ENCODE data around the gene EDIL3.
A peak's percentile ranks its signal among the peaks of the same experiment; 100 is the strongest.
"Not testable (repeated sequence)": the region's sequence is repeated elsewhere in the genome, so short reads cannot be mapped to it uniquely, and the experiment has no call there.

EDIL3 gene

DNA sequence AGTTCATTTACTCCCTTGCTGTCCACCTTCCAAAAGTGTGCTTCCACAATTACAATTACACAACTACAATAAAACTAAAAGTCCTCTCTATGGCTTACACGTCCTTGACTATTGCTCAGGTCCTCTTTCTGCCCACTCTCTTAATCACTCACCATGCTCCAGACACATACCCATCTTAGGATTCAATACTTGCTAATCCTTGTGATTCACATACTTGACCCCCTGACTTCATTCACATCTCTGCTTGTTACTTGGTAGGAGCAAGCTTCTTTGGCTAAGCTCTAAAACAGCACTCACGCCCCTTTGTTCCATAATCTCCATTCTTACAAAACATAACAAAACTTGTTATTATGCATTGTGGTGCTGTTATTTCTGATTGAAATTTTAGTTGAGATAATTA, 215.8 kb downstream of the EDIL3 start:
- DNase-seq (ENCODE audit: low spot score) = no peak

DNA sequence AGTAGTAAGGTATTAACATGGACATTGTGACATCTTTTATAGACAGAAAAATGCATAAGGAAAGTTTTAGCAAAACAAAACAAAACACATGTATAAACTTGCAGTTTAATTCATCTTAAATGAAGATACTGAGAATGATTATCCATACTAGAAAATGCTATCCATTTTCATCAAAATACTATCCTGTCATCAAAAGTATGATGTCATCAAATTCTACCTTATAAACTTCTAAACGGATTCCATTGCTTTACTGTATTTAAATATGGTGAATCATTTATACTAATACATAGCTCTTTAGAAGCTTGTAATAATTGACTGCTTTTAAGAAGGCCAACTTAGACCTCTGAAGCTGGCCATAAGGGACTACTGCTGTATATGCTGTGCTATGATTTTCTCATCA, 221.0 kb downstream of the EDIL3 start:
- no peak for DNase-seq (ENCODE audit: low spot score)

DNA sequence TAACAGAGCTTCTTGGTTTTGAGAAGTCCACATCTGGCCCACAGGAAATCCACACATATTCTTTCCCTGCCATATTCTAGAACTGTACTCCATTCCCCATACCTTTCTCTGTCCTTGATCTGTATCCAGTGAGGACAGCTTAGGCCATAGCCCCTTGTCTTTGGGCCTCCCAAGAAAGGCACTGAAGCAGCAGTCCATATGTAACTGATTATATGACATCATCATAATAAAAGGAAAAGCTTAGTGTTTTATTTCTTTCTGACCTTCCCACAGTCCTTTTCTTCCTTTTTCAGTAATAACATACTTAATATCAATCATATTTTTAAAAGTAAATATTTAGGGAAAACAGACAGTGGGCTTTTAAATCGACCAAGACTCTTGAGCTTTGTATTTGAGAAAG, 222.0 kb downstream of the EDIL3 start:
- no peak for DNase-seq (ENCODE audit: low spot score)

DNA sequence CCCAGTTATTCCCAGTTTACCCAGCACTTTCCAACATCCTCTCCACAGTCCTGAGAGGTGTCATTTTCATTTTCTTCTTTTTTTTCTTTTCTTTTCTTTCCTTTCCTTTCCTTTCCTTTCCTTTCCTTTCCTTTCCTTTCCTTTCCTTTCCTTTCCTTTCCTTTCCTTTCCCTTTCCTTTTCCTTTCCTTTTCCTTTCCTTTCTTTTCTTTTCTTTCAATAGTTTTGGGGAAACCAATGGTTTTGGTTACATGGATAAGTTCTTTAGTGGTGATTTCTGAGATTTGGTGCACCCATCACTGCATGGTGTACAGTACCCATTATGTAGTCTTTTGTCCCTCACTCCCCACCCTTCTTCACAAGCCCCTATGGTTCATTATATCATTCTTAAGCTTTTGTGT, 224.0 kb downstream of the EDIL3 start:
- DNase-seq (ENCODE audit: low spot score) = not testable (repeated sequence)

DNA sequence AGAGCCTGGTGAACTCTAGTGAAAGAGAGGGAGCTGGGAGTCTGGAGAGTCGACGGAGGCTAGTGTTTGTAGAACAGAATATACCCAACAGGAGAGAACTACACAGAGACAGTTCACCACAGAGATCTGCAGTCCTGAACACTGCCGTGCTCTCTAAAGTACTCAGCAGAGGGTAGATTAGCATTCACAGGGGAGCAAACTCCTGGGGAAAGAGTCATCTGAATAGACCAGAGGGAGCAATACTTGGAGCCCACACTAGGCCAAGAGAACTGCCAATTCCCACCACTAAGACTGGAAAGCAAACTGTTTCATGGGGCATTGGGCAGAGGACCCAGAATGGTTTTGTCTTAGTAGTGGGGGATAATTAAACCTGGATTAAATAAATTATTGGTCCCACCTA, 235.6 kb downstream of the EDIL3 start:
- DNase-seq (ENCODE audit: low spot score) = no peak

DNA sequence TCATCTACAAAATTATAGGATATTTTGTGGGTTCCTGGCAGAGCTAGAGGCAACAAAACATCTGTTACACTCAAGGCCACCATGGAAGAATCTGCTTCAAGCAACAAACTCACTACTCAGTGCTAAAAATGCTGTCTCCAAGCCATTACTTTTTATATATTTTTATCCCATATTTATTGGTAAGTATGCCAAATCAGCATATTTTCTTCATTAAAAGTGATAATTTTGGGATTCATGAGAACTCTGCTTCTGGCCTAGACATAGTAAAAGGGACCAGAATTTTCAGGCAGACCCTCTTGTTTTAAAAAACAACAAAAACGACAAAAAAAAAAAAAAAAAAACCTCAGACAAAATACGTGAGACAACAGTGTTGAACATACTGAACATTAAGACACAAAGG, 236.0 kb downstream of the EDIL3 start:
- no peak for DNase-seq (ENCODE audit: low spot score)

DNA sequence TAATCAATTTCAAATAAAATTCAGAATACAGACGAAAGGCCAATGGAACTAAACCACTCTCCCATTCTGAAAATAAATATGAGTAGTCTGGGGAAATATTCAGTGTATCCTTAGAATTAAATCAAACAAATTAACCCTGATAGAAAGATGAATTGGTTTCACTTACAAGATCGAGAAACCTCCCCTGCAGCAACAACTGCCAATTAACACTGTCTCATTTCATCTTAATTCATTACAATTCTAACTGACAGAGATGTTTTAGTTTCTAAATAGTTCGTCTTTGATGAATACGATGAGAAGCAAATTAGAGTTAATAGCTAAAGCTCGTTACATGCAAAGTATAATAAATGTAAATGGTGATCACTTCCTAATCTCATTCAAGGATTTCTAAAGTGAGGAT, 247.1 kb downstream of the EDIL3 start:
- DNase-seq (ENCODE audit: low spot score) = no peak

DNA sequence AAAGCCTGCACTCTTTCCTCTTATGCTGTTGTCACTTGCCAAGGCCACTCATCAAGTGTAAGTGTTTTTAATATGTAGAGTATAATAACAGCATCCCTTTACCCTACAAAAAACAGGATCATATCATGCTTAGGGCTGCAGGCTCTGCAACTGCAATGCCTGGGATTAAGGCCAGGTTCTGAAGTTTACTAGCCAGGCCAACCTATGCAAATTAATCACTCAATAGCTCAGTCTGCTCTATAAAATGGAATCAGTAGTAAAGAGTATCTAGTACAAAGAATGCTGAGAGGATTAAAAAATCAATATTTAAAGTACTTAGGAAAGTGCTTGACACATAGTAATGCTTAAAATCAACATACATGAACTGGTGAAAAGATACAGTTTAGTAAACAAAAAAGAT, 253.3 kb downstream of the EDIL3 start:
- no peak for DNase-seq (ENCODE audit: low spot score)

DNA sequence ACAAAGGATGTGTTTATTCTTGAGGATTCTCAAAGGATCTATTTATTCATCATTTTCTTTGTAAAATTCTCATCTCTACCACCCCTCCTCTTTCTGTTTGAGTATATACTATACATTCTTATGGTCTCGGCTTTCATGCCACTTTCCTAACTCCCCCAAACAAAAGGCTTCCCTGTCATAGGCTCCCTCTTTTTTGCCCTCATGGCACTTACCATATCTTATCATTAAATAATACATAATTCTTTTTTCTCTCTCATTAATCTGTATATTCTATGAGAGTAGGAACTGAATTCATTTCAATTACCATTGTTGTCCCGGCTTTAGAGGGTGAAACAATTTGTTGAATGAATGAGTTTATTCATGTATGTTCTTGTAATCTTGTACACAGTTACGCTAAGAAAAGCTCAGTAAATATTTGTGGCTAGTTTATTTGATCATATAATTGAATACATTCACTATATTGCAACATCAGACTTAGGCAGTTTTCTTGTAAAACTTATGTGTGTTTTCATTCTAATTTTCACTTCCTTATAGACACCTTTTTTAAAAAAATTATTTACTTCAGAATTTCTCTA, 254.6 kb downstream of the EDIL3 start:
- no peak for DNase-seq (ENCODE audit: low spot score)

DNA sequence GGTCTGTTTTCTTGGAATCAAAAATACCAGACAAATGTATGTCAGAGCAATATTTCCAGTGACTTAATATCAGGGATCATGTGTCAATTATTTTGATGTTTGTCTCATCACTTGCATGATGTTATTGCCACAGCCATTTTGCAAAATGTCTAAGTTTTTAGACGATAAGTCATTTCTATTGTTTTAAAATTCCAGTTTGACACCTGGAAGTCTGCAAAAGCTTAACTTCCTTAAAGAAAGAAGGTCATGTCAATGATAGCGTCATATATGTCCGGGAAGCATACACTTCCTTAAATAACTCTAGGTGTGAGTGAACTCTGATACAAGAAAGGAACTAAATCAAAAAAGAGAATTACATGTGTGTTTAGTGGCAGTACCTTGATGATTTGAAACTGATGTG, 259.5 kb downstream of the EDIL3 start:
- no peak for DNase-seq (ENCODE audit: low spot score)

DNA sequence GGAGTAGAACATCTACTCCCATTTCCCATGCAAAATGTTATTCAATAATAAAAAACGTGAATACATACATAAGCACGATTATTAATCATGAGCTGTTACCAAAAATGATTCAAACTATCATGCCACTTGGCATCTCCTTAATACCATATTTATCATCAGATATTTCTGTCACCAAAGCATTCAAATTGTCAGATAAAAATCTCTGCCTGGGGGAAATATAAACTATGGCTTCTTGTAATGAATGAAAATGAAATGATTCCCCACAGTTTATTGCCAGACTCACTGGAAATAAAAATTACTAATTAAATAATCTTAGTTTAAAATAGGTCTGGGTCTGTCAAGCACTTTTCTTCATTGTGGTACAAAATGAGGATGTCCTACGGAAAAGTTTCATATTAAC, 265.4 kb downstream of the EDIL3 start:
- no peak for DNase-seq (ENCODE audit: low spot score)

DNA sequence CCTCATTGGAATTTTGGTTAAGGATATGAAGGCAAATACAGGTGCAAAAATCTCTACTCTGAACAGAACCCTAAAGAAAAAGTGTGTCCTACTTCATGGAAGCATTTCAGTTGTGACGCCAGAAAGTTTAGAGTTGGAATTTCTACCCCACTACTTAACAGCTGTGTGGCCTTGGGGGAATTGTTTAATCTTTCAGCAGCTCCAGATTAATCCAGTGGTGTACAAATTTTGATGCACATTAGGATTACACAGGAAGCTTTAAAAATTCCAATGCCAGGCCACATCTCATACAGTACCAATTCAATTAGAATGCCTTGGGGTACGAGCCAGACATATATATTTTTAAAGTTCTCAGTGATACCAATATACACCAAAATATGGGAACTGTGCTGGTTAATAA, 266.1 kb downstream of the EDIL3 start:
- DNase-seq (ENCODE audit: low spot score) = no peak

DNA sequence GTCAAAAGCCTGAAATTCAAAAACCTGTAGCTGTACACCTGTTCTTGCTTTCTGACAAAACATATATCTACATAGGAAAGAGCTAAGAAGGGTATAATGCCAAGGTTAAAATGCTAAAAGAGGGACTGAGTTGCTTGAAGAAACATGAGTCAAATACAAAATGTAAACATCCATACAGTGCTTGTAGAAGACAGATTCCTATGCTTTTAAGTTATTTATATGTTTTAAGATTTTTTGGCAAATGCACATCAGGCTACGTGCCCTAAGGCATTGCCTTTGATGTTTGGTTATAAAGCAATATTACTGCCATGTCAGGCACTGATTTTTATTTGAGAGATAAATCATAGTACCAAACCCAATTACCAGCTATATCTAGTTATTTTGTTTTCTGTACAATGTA, 269.0 kb downstream of the EDIL3 start:
- DNase-seq (ENCODE audit: low spot score) = no peak

DNA sequence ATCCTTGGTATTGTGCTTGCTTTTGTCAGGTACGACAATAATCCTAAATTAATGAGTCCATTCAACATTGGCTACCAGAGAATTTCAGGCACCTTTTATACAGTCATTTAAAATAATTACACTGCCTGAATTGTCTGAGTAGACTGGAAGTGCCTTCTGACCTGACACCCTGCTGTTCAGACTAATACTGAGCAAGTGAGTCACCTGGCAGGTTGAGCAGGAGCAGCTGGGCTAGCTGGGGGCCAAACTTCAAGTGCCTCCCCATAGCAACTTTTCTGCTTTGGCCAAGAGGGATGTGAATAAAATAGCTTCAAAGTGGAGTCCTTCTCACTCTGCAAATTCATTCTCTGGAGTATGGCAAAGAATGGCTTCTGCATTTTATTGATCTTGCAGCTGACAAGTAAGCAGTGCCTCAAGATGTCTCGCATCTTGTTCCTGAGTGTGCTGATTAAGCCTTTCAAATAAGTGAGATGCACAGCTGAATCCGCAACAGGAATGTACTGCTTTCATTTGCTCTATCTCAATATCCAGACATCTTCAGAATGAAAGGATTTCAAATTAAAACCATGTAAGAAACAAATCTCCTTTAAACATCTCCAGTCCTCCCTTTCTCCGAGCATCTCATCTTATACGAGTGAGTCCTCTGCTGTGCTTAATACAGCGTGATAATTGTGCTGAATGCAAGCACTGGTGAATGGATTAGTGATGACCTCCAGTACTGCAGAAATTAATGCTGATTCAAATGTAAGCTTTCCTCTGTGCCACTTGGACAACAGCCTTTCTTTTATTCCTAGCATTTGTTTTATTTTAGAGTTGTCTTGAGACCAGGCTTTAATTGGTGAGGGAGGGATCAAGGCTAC, 271.2 kb downstream of the EDIL3 start:
- DNase-seq (ENCODE audit: low spot score) = no peak

DNA sequence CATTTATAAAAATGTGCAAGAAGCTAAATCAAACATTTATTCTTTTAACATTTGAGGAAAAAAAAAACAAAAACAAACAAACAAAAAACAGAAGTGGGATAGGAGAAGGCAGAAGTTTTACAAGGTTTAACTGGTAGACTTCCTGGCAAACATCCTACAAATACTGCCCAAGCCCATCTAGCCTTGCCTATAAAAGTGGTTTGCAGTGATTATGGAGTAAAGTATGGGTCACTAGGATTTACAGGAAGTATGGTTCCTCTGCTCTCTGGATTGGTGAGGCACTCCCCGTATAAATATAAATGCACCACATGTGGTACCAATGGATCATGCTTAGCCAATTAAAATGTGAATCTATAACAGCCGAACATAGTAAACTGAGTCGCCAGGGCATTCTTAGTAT, 291.9 kb downstream of the EDIL3 start:
- DNase-seq (ENCODE audit: low spot score) = no peak

DNA sequence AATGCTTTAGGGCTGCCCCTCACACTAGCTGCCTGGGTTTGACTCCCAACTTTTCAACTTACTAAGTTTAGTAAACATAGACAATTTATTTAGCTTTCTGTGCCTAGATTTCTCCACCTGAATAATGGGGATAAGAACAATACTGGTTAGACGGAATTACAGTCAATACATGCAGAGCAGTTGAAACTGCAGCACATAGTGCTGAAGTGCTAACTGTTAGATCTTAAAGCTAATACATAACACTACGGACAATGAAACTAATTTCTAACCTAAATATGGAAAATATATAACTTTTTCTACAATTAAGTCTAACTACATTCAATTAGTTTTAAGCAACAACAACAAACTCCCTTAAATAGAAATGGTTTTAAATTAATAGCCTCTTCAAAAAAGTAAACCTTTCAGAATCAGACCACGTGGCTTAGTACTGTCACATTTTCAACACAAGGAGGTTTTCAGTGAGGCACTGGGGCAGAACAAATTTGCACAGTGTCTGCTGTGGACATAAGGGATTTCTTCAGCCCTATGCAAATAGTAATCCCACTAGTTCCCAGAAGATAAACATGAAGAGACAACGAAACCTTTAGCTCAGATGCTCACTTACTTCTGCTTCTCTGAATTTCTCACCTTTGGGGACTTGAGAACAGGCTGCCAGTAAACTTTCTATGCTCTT, 293.4 kb downstream of the EDIL3 start:
- DNase-seq (ENCODE audit: low spot score) = no peak

DNA sequence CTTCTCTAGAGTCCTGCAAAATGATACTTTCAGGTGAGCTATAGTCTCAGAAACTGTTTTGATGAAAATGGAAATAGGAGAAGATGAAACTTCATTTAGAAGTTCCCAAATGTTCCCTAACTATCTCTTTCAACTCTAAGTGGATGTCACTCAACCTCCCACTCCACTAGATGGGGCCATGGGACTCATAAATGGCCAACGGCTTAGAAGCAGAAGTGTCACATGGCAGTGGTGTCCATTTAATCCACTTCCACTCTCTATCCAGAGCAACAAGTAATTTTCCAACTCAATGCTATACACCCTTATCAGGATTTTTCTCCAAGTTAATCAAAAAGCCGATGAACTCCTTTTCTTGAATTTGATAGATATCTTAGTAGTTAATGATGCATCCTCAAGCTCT, 295.7 kb downstream of the EDIL3 start:
- DNase-seq (ENCODE audit: low spot score) = peak; percentile 34

DNA sequence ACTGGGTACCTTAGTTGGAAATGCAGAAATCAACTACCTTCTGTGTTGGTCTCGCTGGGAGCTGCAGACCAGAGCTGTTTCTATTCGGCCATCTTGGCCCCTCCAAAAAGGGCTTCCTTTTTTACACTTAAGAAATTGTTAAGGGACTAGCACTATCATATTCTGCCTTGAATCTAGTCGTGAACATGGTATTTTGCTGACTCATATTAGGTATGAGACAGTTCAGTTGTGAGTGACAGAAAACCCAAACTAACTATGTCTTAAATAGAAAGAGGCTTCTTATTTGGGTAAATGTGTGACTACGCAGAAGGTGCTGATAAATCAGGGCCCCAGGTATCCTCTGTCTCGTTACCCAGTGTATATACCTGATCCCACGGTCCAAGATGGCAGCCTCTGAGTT, 298.2 kb downstream of the EDIL3 start:
- DNase-seq (ENCODE audit: low spot score) = no peak

DNA sequence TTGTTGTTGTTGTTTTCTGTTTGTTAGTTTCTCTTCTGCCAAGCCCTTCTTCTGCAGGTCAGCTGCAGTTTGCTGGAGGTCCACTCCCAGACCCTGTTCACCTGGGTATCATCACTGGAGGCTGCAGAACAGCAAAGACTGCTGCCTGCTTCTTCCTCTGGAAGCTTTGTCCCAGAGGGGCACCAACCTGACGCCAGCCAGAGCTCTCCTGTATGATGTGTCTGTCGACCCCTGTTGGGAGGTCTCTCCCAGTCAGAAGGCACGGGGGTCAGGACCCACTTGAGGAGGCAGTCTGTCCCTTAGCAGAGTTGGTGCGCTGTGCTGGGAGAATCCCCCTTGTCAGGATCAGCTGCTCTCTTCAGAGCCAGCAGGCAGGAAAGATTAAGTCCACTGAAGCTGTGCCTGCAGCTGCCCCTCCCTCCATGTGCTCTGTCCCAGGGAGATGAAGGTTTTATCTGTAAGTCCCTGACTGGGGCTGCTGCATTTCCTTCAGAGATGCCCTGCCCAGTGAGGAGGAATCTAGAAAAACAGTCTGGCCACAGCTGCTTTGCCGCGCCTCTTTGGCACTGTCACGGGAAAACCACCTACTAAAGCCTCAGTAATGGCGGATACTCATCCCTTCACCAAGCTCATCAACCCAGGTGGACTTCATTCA, 299.2 kb downstream of the EDIL3 start:
- no peak for DNase-seq (ENCODE audit: low spot score)

DNA sequence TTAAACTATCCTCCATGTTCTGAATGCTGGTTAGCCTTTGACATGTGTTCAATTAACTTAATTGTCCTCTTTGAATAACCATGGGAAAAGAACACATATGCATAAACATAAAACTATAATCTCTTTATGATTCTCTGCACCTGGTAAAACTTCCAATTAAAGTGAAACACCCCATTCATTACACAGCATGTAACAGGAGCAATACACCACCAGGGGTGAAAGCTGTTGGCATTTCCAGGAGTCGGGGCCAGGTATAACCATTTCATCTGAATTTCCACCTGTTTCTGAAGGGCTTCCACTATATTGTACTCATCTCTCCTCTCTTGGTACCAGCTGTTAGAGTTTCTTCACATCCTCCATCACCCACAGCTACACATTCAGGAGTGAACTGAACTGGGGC, 303.8 kb downstream of the EDIL3 start:
- DNase-seq (ENCODE audit: low spot score) = no peak

DNA sequence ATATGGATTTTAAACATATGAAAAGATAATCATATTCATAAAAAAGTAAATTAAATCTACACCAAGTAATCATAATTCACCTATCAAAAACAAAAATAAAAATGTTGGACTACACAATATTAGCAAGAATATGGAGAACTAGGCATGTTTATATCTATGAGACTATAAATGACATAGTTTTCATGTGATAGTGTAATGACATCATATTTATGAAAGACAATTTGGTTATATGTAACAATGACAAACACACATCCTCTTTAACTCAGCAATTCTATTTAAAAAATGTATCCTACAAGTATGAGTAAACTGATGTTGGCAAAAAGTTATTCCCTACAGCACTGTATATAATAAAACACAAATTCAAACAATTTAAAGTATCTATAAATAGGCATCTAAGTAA, 312.3 kb downstream of the EDIL3 start:
- DNase-seq (ENCODE audit: low spot score) = no peak

DNA sequence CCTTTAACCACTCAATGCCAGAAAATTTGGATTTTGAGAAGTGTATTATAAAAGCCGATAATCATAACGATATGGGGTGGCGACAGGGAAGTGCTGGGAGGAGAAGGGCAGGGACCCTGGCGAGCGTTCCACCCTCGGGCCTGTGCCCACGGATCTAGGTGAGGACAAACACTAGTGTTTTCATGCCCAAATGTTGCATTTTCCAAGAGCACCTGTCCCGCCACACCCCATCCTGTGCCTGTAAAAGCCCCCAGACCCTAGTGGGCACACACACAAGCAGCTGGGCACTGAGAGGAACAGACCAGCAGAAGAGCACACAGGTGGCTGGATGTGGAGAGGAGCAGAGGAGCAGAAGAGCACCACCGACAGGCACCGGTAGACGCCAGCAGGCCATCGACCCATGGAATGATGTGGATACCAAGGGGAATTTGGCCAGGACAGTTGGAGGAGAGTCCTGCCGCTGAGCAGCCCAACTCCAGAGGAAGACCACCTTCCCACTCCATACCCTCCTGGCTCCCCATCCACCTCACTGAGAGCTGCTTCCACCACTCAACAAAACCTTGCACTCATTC, 315.0 kb downstream of the EDIL3 start:
- no peak for DNase-seq (ENCODE audit: low spot score)

DNA sequence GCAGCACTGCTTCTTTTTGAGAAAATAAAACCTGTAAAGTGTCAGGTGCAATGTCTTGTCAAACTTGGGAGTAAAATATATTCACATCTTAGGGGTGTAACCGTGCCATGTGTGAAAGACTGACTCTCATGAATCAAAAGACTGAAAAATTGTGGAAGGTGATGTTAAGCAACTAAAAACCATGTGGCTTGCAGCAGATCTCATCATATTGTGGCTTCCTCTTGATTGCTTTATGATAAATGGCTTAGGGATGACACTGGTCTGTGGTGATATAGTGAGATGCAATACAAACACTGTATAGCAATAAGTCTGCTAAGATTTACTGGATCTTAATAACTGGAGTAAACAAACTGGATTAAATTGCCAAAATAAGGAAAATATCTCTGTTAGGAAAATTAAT, 321.6 kb downstream of the EDIL3 start:
- no peak for DNase-seq (ENCODE audit: low spot score)
